ENCODE results near the gene TMEM254. TPM values are rescaled to one million over a fixed set of nuclear protein-coding genes. Genes with fewer than 3 reads are reported as not detected.

Gene TMEM254
- total RNA-seq, 2 experiments from 2014 or later: not detected

DNA sequence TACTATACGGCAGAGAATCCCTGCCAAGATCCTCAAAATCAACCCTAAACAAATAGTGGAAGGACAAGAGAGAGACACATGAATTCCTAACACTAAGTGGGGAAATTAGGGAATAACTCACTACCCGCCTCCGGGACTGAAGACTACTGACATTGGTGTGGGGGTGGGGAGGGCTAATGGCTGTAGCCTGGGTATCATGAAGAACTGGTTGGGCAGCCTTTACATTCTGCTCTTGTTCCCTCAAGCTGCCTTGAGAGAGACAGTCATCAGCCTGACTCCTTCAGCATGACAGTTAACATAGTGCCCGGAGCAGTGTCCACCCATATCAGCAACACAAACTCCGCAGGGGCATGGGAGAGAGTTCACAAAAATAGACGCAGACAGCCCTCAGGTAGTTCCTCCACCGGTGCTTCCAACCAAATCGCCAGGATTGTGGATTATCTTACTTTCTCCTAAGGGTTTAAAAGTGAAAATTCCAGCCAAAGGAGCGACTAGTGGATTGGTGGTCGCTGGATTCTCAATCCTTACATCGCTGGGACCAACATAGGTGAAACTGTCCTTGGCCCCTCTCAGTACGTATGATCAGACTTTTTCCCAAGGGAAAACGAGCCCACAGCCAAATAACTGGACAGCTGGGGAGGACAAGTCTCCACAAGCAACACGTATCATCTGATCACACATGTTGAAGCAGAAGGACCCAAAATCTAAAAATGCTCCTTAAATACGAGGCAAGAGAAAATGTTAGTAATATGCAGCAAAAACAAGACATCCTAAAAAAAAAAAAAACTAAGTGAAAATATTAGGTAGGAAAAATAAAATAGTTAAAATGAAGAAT is 22.6 kb downstream of the TMEM254 start:
- ChIA-PET CTCF (ENCODE audit: unreplicated experiment) (no interaction called here), POLR2A (interaction anchor here (0.8 kb wide), 1 partner anchor 15 kb away, joined by 3 read pairs; no protein-coding TSS in a partner anchor)
- Histone ChIP-seq H4K20me1 (ENCODE audit: insufficient read depth, low read length) (no peaks in the 10 kb centered on the region), H3K36me3 (ENCODE audit: insufficient read depth, low read length) (no peaks in the 10 kb centered on the region), H2AFZ (ENCODE audit: low read length) (no peak overlapping the region), H3K4me1 (ENCODE audit: insufficient read depth, low read length, poor library complexity, severe bottlenecking) (no peaks in the 10 kb centered on the region), H3K9me2 (ENCODE audit: insufficient read depth, low read length) (no peaks in the 10 kb centered on the region), H3K27ac (ENCODE audit: low read depth, low read length, poor library complexity, severe bottlenecking) (no peak overlapping the region), H3K9me3 (ENCODE audit: low read length) (no peaks in the 10 kb centered on the region), H3K79me2 (ENCODE audit: insufficient read depth, low read depth, low read length) (no peaks in the 10 kb centered on the region), H3K4me3 (ENCODE audit: low read depth, low read length, poor library complexity, severe bottlenecking) (no peak overlapping the region), H3K4me2 (ENCODE audit: low read length) (no peak overlapping the region)
- intact Hi-C loops (cut with micrococcal nuclease; ENCODE audit: unreplicated experiment): no loop called here
- DNase-seq (ENCODE audit: low spot score): no peak
- no peak for TF ChIP-seq EZH2phosphoT487 (IDR thresholded peaks at IDR 0.05; ENCODE audit: borderline replicate concordance, low read depth, low read length)
- BruUV-seq (replicated peaks): no TSS peak

DNA sequence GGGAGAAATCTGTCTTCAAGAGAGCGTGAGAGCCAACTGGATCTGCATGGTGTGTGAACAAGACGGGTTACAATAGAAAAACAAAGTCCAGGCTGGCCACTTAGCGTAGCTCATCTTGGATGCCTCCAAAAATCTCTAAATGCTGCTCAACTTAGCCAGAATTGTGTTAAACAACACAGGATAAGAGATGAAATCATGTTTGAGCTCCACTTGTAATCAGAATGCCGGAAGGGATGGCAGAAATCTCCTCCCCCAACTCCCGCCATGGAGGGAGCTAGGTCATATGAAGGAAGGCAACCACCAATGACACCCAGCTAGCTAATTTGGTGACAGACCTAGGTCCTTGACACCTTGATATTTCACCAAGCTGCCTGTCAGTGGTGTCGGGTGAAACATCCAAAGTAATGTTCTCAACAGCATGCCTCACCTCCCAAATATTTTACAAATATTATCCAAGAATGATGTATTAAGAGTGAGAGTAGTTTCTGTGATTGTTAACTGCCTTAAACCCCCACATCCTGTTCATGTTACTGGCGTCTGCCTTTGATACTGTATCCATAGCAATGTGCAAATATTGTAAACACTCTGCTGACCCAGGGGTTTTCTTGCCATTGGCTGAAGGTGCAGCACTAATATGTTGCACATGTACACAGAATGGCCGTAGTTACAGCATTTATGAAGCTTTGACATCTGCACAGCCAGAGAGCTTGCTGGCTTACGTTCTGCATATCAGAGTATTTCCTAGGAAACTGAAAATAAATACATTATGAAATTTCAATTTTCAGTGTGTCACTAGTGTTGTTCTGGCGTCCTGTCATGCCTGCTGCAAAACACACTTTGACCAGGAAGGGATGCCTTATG is 25.8 kb downstream of the TMEM254 start:
- Histone ChIP-seq H3K9me2 (ENCODE audit: insufficient read depth, low read length) (no peaks in the 10 kb centered on the region), H3K36me3 (ENCODE audit: insufficient read depth, low read length) (no peaks in the 10 kb centered on the region), H4K20me1 (ENCODE audit: insufficient read depth, low read length) (no peaks in the 10 kb centered on the region), H3K4me3 (ENCODE audit: low read depth, low read length, poor library complexity, severe bottlenecking) (no peak overlapping the region), H3K4me1 (ENCODE audit: insufficient read depth, low read length, poor library complexity, severe bottlenecking) (no peaks in the 10 kb centered on the region), H3K79me2 (ENCODE audit: insufficient read depth, low read depth, low read length) (no peaks in the 10 kb centered on the region), H3K9me3 (ENCODE audit: low read length) (0 out of 2 replicates have a peak, but pooled peaks cover 4% of the 10 kb centered on the region), H2AFZ (ENCODE audit: low read length) (no peak overlapping the region), H3K27ac (ENCODE audit: low read depth, low read length, poor library complexity, severe bottlenecking) (no peak overlapping the region), H3K4me2 (ENCODE audit: low read length) (no peak overlapping the region)
- no peak for DNase-seq (ENCODE audit: low spot score)
- ChIA-PET CTCF (ENCODE audit: unreplicated experiment) (no interaction called here), POLR2A (interaction anchor here (0.6 kb wide), 2 partner anchors 55 to 606 kb away, joined by 3 to 5 read pairs; no protein-coding TSS in a partner anchor)
- TF ChIP-seq, protein P1, sequence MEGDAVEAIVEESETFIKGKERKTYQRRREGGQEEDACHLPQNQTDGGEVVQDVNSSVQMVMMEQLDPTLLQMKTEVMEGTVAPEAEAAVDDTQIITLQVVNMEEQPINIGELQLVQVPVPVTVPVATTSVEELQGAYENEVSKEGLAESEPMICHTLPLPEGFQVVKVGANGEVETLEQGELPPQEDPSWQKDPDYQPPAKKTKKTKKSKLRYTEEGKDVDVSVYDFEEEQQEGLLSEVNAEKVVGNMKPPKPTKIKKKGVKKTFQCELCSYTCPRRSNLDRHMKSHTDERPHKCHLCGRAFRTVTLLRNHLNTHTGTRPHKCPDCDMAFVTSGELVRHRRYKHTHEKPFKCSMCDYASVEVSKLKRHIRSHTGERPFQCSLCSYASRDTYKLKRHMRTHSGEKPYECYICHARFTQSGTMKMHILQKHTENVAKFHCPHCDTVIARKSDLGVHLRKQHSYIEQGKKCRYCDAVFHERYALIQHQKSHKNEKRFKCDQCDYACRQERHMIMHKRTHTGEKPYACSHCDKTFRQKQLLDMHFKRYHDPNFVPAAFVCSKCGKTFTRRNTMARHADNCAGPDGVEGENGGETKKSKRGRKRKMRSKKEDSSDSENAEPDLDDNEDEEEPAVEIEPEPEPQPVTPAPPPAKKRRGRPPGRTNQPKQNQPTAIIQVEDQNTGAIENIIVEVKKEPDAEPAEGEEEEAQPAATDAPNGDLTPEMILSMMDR (conservative IDR thresholded peaks at IDR 0.05; ENCODE audit: low read length): no peak
- no TSS peak for BruUV-seq (replicated peaks)
- intact Hi-C loops (cut with micrococcal nuclease; ENCODE audit: unreplicated experiment): no loop called here

DNA sequence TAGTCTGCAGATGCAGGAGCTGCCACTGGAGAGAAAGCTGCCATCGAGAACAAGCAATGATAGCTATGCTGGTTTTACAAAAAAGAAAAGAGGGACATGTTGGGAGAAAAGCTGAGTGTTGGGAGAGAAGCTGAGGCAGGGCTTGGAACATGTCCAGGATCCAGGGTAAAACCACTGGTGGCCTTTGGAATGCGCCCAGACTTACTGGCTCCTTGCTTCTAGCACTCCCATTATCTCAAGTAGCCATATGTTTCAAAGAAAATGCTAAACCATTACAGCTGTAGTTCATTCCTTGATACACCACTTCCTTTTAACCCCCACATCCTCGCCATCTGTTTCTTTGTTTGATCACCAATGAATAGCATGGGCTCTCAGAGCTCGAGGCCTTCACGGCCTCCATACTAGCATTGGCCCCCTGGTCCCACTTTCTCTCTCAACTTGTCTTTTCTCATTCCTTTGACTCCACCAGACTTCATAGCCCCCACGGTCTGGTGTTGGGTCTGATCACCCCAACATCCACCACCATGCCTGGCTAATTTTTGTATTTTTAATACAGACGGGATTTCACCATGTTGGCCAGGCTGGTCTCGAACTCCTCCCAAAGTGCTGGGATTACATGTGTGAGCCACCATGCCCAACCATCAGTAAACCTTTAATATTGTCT is 30.2 kb downstream of the TMEM254 start:
- ChIA-PET POLR2A (interaction anchor here (1.2 kb wide), 1 partner anchor 15 kb away, joined by 3 read pairs; no protein-coding TSS in a partner anchor), CTCF (ENCODE audit: unreplicated experiment) (no interaction called here)
- intact Hi-C loops (cut with micrococcal nuclease; ENCODE audit: unreplicated experiment): no loop called here
- TF ChIP-seq, protein P1 (conservative IDR thresholded peaks at IDR 0.05; ENCODE audit: low read length): no peak
- TF ChIP-seq EZH2phosphoT487 (IDR thresholded peaks at IDR 0.05; ENCODE audit: borderline replicate concordance, low read depth, low read length): no peak
- no peaks in the 10 kb centered on the region for H3K4me1 ChIP-seq (ENCODE audit: insufficient read depth, low read length, poor library complexity, severe bottlenecking)
- H3K79me2 ChIP-seq (ENCODE audit: insufficient read depth, low read depth, low read length): no peaks in the 10 kb centered on the region
- no peak overlapping the region for H2AFZ ChIP-seq (ENCODE audit: low read length)
- no peak for DNase-seq (ENCODE audit: low spot score)
- no peaks in the 10 kb centered on the region for H3K36me3 ChIP-seq (ENCODE audit: insufficient read depth, low read length)
- H3K4me3 ChIP-seq (ENCODE audit: low read depth, low read length, poor library complexity, severe bottlenecking): no peak overlapping the region
- BruUV-seq (replicated peaks): no TSS peak
- H3K9me3 ChIP-seq (ENCODE audit: low read length): 0 out of 2 replicates have a peak, but pooled peaks cover 7% of the 10 kb centered on the region
- no peaks in the 10 kb centered on the region for H3K9me2 ChIP-seq (ENCODE audit: insufficient read depth, low read length)
- H3K4me2 ChIP-seq (ENCODE audit: low read length): no peak overlapping the region
- H3K27ac ChIP-seq (ENCODE audit: low read depth, low read length, poor library complexity, severe bottlenecking): no peak overlapping the region
- H4K20me1 ChIP-seq (ENCODE audit: insufficient read depth, low read length): no peaks in the 10 kb centered on the region
